GM23338 (cell line): ENCODE measurements around the gene RIIAD1. TPM values are rescaled to one million over a fixed set of nuclear protein-coding genes. Genes with fewer than 3 reads are reported as not detected.

Experiments used
- ATAC-seq: fragments of 200-7000 bp; cut with Tn5 transposase; 3 replicates; pipeline ENCODE4 v1.9.1; 2020
- DNase-seq: peaks from one replicate; pipeline ENCODE4 v3.0.0-alpha.2; 2015; ENCODE audit warnings: low spot score
- H2AFZ ChIP-seq: fragments of 200-600 bp; sonication (generic); 2 replicates; pipeline ENCODE4 v1.8.0; 2016; ENCODE audit warnings: antibody characterized with exemption, mild to moderate bottlenecking, moderate library complexity
- H3F3A ChIP-seq: fragments of 200-600 bp; sonication (generic); replicated peaks from 2 replicates; pipeline ENCODE4 v1.8.0; 2017; ENCODE audit warnings: antibody characterized with exemption, mixed run types, low read depth
- H3K27ac ChIP-seq: fragments of 200-600 bp; sonication (generic); 2 replicates; pipeline ENCODE4 v1.6.1; 2016; ENCODE audit warnings: low read depth
- H3K27me3 ChIP-seq: fragments of 200-600 bp; sonication (generic); 2 replicates; pipeline ENCODE4 v1.8.0; 2016; ENCODE audit warnings: mild to moderate bottlenecking, mixed run types, moderate library complexity; ENCODE audit not compliant: insufficient read depth
- H3K36me3 ChIP-seq: fragments of 200-600 bp; sonication (generic); 2 replicates; pipeline ENCODE4 v1.8.0; 2016; ENCODE audit warnings: mild to moderate bottlenecking; ENCODE audit not compliant: insufficient read depth
- H3K4me1 ChIP-seq: fragments of 200-600 bp; sonication (generic); 2 replicates; pipeline ENCODE4 v1.8.0; 2016; ENCODE audit warnings: mild to moderate bottlenecking, moderate library complexity; ENCODE audit not compliant: insufficient read depth
- H3K4me2 ChIP-seq: fragments of 200-600 bp; sonication (generic); 2 replicates; pipeline ENCODE4 v1.7.1; 2017; ENCODE audit warnings: mixed run types
- H3K4me3 ChIP-seq: fragments of 200-600 bp; sonication (generic); 2 replicates; pipeline ENCODE4 v1.6.1; 2016; ENCODE audit warnings: mixed run types
- H3K79me2 ChIP-seq: fragments of 200-600 bp; sonication (generic); replicated peaks from 2 replicates; pipeline ENCODE4 v1.8.0; 2017; ENCODE audit warnings: mild to moderate bottlenecking; ENCODE audit not compliant: insufficient read depth
- H3K9me2 ChIP-seq: fragments of 200-600 bp; sonication (generic); 2 replicates; pipeline ENCODE4 v1.8.0; 2017; ENCODE audit not compliant: insufficient read depth
- H4K20me1 ChIP-seq: fragments of 200-600 bp; sonication (generic); replicated peaks from 2 replicates; pipeline ENCODE4 v1.8.0; 2017; ENCODE audit warnings: mild to moderate bottlenecking; ENCODE audit not compliant: insufficient read depth
- H3K27ac Mint-ChIP-seq: 2 replicates; pipeline ENCODE4 v1.8.0; 2020; ENCODE audit warnings: inconsistent platforms, mild to moderate bottlenecking, moderate library complexity, mixed read lengths
- H3K27me3 Mint-ChIP-seq: 3 replicates; pipeline ENCODE4 v1.8.0; 2022; ENCODE audit warnings: low read depth, mild to moderate bottlenecking, moderate library complexity, mixed read lengths, inconsistent platforms; ENCODE audit not compliant: insufficient read depth, poor library complexity
- H3K36me3 Mint-ChIP-seq: 3 replicates; pipeline ENCODE4 v1.8.0; 2021; ENCODE audit warnings: low read depth, mild to moderate bottlenecking, inconsistent platforms, moderate library complexity, mixed read lengths
- H3K4me1 Mint-ChIP-seq: 3 replicates; pipeline ENCODE4 v1.8.0; 2020; ENCODE audit warnings: mild to moderate bottlenecking, inconsistent platforms, mixed read lengths
- H3K4me3 Mint-ChIP-seq: 3 replicates; pipeline ENCODE4 v1.8.0; 2021; ENCODE audit warnings: moderate library complexity, mild to moderate bottlenecking, inconsistent platforms, mixed read lengths
- H3K9me3 Mint-ChIP-seq: 3 replicates; pipeline ENCODE4 v1.8.0; 2020; ENCODE audit warnings: moderate library complexity, mild to moderate bottlenecking, inconsistent platforms, mixed read lengths
- CREB1 ChIP-seq: fragments of 250-450 bp; sonication (Bioruptor Pico); IDR thresholded peaks from 2 replicates; pipeline ENCODE4 v1.5.0; 2020; ENCODE audit warnings: low read depth, mild to moderate bottlenecking, moderate library complexity
- CTCF ChIP-seq, 2 experiments: fragments of 200-600 bp in 1 of 2; sonication (generic) in 1 of 2; conservative IDR thresholded peaks; 2 replicates each; pipeline versions ENCODE4 v1.5.1 to v1.6.1; 2016 to 2017; ENCODE audit warnings: antibody characterized with exemption in 2 of 2, low read depth in 2 of 2, mild to moderate bottlenecking in 2 of 2, moderate library complexity in 1 of 2
- ETS1 ChIP-seq: IDR thresholded peaks from 2 replicates; pipeline ENCODE4 v1.6.1; 2016; ENCODE audit warnings: antibody characterized with exemption
- EZH2 ChIP-seq: fragments of 200-600 bp; sonication (generic); IDR thresholded peaks from one replicate; pipeline ENCODE4 v1.8.0; 2017; ENCODE audit warnings: antibody characterized with exemption, mild to moderate bottlenecking, low read depth; ENCODE audit not compliant: unreplicated experiment
- EZH2phosphoT487 ChIP-seq: fragments of 200-600 bp; sonication (generic); IDR thresholded peaks from one replicate; pipeline ENCODE4 v1.8.1; 2018; ENCODE audit warnings: antibody characterized with exemption; ENCODE audit not compliant: unreplicated experiment
- JUNB ChIP-seq: IDR thresholded peaks from one replicate; pipeline ENCODE4 v1.6.1; 2016; ENCODE audit warnings: antibody characterized with exemption; ENCODE audit not compliant: unreplicated experiment
- NANOG ChIP-seq: IDR thresholded peaks from 2 replicates; pipeline ENCODE4 v1.6.1; 2016; ENCODE audit warnings: antibody characterized with exemption, borderline replicate concordance
- REST ChIP-seq: IDR thresholded peaks from one replicate; pipeline ENCODE4 v1.6.1; 2018; ENCODE audit warnings: antibody characterized with exemption; ENCODE audit not compliant: unreplicated experiment
- STAT1 ChIP-seq: IDR thresholded peaks from one replicate; pipeline ENCODE4 v1.6.1; 2016; ENCODE audit warnings: antibody characterized with exemption; ENCODE audit not compliant: unreplicated experiment
- ZNF114 ChIP-seq: fragments of 250-450 bp; sonication (Bioruptor Pico); IDR thresholded peaks from 2 replicates; pipeline ENCODE4 v1.5.0; 2020; ENCODE audit warnings: mild to moderate bottlenecking, moderate library complexity
- ZNF331 ChIP-seq: fragments of 250-450 bp; sonication (Bioruptor Pico); IDR thresholded peaks from 2 replicates; pipeline ENCODE4 v1.5.0; 2020; ENCODE audit warnings: low read depth, mild to moderate bottlenecking, moderate library complexity
- ZNF462 ChIP-seq: fragments of 250-450 bp; sonication (Bioruptor Pico); IDR thresholded peaks from 2 replicates; pipeline ENCODE4 v1.5.0; 2020; ENCODE audit warnings: mild to moderate bottlenecking, moderate library complexity
- polyA plus RNA-seq: library from polyadenylated mRNA; unstranded; fragments of >200 nt; fragmentation: Nextera tagmentation; extraction: Ambion mirVana; gene quantifications from 2 replicates; pipeline ENCODE4 v1.2.1, GENCODE V29; 2016
- total RNA-seq: library from RNA; depleted of rRNA; stranded (reverse); fragments of >200 nt; shearing (Covaris generic); gene quantifications from 2 replicates; pipeline ENCODE4 v1.2.3, GENCODE V29; 2014

RIIAD1 gene
- total and polyA plus RNA-seq, 2 experiments from 2014 or later: not detected

DNA sequence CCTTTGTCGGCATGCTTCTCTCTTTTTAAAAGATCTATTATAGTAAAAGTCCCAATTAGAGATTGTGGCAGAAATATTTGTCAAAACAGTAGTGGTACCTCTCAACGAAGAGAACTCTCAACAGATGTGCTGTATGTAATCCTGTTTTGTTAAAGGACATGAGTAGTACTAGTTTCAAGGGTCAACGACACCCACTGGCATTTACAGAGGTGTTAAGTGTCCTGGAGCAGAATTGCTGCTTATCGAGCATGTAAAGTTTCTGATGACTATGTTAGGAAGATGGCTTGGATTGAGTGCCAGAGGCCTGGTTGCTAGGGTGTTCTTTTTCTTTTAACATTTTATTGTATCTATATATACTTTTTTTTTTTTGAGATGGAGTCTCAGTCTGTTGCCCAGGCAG lies 31.8 kb upstream of the RIIAD1 start (continued):
- no peak for TF ChIP-seq CTCF (conservative IDR thresholded peaks at IDR 0.05; ENCODE audit: low read depth in 2 of 2)
- TF ChIP-seq NANOG: no peak

GRCh38 chr1:151692226-151692625 lies 29.1 kb upstream of the RIIAD1 start:
- no peak overlapping the region for H3K4me3 ChIP-seq
- Mint-ChIP-seq H3K4me3 (no peak overlapping the region), H3K27ac (no peak overlapping the region), H3K36me3 (peaks cover 26% of the 10 kb centered on the region), H3K9me3 (no peaks in the 10 kb centered on the region), H3K27me3 (peaks cover 2% of the 10 kb centered on the region), H3K4me1 (no peaks in the 10 kb centered on the region; the same call in 2 of the 3 replicates)
- H3F3A ChIP-seq: no peaks in the 10 kb centered on the region
- H3K27me3 ChIP-seq: no peaks in the 10 kb centered on the region
- no peak overlapping the region for H3K27ac ChIP-seq
- no peak for TF ChIP-seq NANOG
- no peak for TF ChIP-seq EZH2phosphoT487
- no peak for TF ChIP-seq EZH2
- TF ChIP-seq ETS1: no peak
- no peak for TF ChIP-seq REST
- no peak for TF ChIP-seq CREB1 (CRISPR knock-in tag)
- TF ChIP-seq ZNF331 (CRISPR knock-in tag): no peak
- no peak for TF ChIP-seq JUNB
- TF ChIP-seq ZNF462 (CRISPR knock-in tag): no peak
- TF ChIP-seq ZNF114 (CRISPR knock-in tag): no peak
- TF ChIP-seq STAT1: no peak
- no peak overlapping the region for H3K4me2 ChIP-seq
- 0 out of 2 replicates have a peak, but pooled peaks cover 7% of the 10 kb centered on the region for H3K36me3 ChIP-seq
- H3K79me2 ChIP-seq: no peaks in the 10 kb centered on the region
- no peak for ATAC-seq
- no peak for DNase-seq
- H4K20me1 ChIP-seq: no peaks in the 10 kb centered on the region; the same call in 1 of the 2 replicates
- H3K9me2 ChIP-seq: no peaks in the 10 kb centered on the region
- H3K4me1 ChIP-seq: no peaks in the 10 kb centered on the region
- H2AFZ ChIP-seq: no peak overlapping the region
